GM21723 (cell line): ENCODE results near the gene ST6GALNAC6.
"Not testable (repeated sequence)": the region's sequence is repeated elsewhere in the genome, so short reads cannot be mapped to it uniquely, and the experiment has no call there.

Experiments
- ATAC-seq: cut with Tn5 transposase; IDR thresholded peaks from one replicate; pipeline ENCODE4 v1.9.1; 2021; ENCODE audit warnings: mild to moderate bottlenecking, moderate library complexity; ENCODE audit not compliant: unreplicated experiment

ST6GALNAC6 gene

DNA sequence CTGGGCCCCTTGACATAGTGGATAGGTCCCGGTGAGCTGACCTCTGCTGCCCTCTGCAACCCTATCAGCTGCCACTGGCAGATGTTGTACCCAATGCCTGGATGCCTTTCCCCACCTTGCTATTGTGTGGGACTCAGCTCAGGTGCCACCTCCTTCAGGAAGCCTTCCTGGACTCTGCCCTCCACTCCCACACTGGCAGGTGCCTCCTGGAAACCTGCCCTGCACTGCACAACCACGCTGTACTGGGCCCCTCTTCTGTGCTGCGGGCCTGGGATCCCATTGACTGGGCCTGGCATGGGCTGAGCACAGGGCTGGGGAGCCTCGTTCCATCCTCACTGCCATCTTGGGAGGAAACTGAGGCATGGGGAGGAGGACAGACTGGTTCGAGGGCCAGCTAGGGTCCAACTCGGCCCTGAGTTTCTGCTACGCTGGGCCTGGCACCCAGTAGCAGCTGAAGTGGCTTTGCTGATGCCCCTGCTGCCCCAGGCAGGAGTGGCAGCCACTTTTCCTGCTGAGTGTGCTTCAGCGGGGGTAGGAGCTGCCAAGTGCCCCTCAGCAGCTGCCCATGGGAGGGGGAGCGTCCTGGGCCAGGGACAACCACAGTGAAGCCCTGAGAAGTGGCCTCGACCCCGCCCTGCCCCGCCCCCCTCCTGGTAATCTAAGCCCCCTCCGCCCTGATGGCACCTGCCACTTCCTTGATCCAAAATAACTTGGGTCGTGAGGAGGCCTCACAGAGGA, 23.2 kb downstream of the ST6GALNAC6 start:
- no peak for ATAC-seq

GRCh38 chr9:127875306-127875966, 24.0 kb downstream of the ST6GALNAC6 start:
- ATAC-seq = no peak

DNA sequence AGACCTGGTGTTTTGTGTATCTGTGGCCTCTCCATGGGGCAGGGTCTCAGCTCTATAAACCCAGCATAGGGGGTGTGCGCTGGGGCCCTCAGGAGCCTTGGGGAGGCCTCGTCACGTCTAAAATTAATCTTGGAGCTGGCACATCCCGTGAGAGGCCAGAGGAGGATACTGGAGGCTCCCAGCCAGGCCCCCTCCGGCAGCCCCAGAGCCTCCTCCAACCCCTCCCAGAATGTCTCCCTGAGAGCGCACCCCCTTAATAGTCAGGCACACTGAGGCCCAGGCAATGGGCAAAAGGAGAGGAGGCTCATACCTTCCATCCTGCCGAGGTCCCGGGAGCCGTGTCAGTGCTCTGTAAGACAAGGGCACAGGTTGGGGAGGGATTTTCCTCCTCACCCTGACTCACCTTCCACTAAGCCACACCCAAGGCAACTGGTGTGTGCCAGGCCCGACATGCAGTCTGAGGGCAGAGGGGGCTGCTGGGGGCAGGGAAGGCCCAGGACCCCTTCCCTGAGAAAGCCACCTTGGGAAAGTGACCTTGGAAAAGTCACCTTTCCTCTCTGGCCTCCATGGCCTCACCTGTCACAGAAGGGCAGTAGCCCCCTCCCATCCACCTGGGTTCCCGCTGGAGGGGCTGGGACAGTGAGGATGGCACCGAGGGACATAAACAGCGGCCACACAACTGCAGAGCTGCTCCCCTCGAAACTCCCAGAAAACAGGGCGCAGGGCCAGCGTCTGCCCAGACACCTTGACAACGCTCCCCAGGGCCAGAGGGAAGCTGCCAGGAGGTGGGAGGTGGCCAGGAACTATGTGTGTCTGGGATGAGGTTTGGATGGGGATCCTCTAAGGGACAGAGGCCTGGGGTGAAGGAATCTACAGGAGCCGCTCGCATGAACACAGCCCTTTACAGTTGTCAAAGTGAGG, 24.8 kb downstream of the ST6GALNAC6 start:
- no peak for ATAC-seq

GRCh38 chr9:127873886-127874285, 25.5 kb downstream of the ST6GALNAC6 start:
- ATAC-seq = no peak

DNA sequence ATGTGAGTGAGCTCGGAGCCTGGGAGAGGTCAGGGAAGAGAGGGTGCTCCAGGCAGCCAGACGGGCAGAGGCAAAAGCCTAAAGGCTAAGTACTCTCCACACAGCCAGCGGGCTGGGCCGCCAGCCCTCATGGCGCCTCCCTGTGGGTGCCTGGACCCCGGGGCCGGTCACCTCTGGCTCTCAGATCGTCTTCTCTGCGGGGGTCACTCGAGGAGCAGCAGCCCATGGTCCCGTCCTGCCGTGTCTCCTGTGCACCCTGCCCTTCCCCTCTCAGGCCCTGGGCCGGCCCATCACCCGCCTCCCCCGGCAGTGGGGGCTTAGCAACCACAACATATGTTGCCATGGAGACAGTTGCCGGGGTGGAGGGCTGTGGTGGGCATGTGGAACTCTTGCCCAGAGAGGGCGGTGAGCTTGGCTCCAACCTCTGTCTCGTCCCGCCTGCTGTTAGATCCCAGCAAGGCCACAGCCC, 26.1 kb downstream of the ST6GALNAC6 start:
- no peak for ATAC-seq

- ATAC-seq = no peak
Measured at GRCh38 chr9:127872369-127873222, 26.8 kb downstream of the ST6GALNAC6 start.

DNA sequence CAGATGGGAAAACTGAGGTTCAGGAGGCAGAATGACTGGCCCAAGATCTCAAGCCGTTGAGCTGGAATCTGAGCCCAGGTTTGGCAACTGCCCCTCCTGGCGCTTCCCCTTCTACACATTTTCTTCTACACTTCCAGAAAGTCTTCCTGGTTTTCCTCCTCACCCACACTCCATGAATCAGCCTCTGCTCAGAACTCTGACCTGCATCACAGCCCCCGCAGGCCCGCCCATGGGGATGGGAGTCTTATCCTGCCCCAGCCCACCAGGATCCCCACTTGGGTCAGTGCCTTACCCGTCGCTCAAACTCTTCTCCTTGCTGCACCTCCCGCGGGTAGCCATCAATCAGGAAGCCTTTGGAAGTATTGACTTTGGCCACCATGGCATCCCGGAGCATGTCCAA, 27.9 kb downstream of the ST6GALNAC6 start:
- no peak for ATAC-seq

DNA sequence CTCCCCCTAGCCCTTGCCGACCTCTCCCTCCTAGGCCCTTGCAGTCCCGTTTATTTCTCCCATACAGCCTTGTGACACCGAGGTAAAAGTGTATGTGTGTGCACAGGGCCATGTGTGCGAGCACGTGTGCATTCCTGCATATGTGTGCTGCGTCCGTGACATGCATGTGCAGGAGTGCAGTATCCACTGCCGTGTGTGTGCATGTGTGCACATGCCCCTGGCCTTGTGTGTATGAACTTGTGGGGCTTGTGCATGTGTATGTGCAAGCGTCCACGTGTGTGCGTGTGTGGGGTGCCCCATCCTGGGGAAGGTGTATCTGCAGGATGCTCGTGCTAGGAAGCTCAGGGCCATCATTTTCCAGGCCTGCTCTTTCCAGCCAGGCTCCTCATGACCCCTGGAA, 28.5 kb downstream of the ST6GALNAC6 start:
- ATAC-seq = no peak

DNA sequence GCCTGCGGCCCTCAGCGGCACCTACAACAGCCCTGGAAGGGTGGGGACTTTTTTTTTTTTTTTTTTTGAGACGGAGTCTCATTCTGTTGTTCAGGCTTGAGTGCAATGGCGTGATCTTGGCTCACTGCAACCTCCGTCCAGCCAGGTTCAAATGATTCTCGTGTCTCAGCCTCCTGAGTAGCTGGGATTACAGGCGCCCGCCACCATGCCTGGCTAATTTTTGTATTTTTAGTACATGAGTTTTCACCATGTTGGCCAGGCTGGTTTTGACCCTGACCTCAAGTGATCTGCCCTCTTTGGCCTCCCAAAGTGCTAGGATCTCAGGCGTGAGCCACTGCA, 29.3 kb downstream of the ST6GALNAC6 start:
- not testable (repeated sequence) for ATAC-seq

- ATAC-seq = peak; percentile 55
Measured at GRCh38 chr9:127869310-127870152, 29.9 kb downstream of the ST6GALNAC6 start.

DNA sequence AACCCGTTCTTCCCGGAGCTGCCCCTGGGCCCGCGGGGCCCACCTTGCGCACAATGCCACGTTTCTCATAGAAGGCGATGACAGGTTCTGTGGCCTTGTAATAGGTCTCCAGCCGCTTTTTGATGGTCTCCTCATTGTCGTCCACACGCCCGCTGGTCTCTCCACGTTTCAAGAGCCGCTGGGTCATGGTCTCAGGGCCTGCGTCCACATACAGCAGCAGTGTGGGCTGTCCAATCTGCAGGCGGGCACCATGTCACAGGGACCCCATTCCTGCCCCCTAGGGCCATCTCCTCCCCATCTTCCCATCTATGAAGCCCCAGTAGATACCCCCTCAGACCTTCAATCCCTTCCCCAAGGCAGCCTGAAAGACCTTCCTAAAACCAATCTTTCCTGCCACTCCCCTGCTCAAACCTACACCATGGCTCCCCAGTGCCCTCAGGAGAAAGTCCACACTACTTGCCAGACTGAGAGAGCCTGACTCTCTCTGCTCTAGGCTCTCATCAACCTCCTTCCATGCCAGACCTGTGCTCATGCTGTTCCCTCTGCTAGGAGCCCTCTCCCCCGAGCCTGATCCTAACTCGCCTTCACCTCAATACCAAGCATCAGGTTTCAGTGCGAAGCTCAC, 31.0 kb downstream of the ST6GALNAC6 start:
- ATAC-seq = no peak

- no peak for ATAC-seq
Measured at GRCh38 chr9:127867356-127868277, 31.8 kb downstream of the ST6GALNAC6 start.

DNA sequence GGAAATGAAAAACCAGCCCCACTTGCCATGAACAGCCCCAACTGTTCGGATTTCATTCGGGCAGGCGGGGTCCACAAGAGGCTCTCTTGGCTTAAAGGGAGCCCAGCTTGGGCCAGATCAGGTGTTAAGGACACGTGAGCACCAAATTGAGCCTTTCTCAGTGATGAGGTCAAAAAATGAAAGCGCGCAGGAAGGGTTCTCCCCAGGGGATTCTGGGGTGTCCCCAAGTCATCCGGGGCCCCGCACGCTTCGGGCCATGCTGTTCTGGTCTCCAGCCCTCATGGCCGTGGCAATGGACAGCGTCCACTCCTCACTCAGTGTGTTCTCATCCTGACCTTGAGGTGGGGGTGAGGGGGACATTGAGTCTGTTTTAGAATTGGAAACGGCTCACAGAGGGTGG, 32.9 kb downstream of the ST6GALNAC6 start:
- no peak for ATAC-seq

DNA sequence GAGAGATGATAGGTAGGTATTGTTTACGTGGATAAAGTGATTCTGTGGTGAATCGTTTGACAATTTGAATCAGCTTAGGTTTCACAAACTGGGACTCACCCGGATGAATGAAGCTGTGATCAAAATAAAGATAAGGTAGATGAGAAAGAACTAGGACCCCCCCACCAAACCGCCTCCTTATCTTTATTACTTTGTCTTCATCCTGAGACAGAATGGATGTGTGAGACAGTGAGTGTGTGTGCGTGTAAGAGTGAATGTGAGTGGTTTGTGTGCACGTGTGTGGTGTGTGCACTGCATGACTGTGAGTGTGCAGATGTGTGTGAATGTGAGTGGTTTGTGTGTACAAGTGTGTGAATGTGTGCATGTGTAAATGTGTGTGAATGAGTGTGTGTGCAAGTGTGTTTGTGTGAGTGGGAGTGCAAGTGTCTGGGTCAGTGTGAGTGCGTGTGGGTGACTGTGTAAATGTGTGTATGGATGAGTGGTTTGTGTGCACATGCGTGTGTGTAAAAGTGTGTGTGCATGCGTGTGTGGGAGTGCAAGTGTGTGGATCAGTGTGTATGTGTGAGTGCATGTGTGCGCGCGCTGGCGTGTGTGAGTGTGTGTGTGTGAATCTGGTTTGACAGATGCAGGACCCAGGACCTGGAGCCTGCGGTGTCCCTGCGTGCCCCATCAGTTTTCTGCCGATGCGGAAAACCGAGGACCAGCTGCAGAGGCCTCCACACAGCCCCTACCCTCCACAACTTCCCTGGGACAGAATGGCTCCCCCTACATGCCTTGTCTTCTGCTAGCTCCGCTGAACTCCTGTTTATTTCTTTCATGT, 33.5 kb downstream of the ST6GALNAC6 start:
- ATAC-seq = no peak

DNA sequence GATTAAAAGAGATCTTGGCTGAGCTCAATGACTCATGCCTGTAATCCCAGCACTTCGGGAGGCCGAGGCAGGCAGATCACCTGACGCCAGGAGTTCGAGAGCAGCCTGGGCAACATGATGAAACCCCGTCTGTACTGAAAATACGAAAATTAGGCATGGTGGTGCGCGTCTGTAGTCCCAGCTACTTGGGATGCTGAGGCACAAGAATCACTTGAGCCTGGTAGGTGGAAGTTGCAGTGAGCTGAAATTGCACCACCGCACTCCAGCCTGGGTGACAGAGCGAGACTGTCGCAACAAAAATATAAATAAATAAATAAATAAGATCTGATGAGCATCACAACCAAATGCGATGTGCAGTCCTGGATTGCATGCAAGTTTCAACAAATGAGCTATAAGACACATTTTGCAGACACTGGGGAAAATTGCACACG, 36.2 kb downstream of the ST6GALNAC6 start:
- ATAC-seq = no peak

GRCh38 chr9:127862075-127863011, 37.1 kb downstream of the ST6GALNAC6 start:
- no peak for ATAC-seq
